Esophagus (tissue), 2 donors: ENCODE measurements around the gene AAK1. TPM values are rescaled to one million over a fixed set of nuclear protein-coding genes. Genes with fewer than 3 reads are reported as not detected.
"Not testable (repeated sequence)": the region's sequence is repeated elsewhere in the genome, so short reads cannot be mapped to it uniquely, and the experiment has no call there.

Experiments used
- H3K27ac ChIP-seq, 2 donors: one replicate each; pipeline ENCODE4 v1.5.1; 2013; ENCODE audit warnings: low read depth in 2 of 2, mild to moderate bottlenecking in 2 of 2, inconsistent platforms in 1 of 2, low read length in 1 of 2, moderate library complexity in 1 of 2
- H3K27me3 ChIP-seq, 2 donors: one replicate each; pipeline ENCODE4 v1.6.1; 2013; ENCODE audit warnings: low read length in 2 of 2, control low read depth in 1 of 2, mild to moderate bottlenecking in 1 of 2; ENCODE audit not compliant: insufficient read depth in 2 of 2, control insufficient read depth in 1 of 2
- H3K36me3 ChIP-seq, 2 donors: one replicate each; pipeline ENCODE4 v1.6.1; 2013; ENCODE audit warnings: low read length in 1 of 2; ENCODE audit not compliant: control insufficient read depth in 2 of 2, insufficient read depth in 2 of 2
- H3K4me1 ChIP-seq, 2 donors: one replicate each; pipeline ENCODE4 v1.6.1; 2013; ENCODE audit warnings: low read length in 1 of 2; ENCODE audit not compliant: control insufficient read depth in 2 of 2, insufficient read depth in 2 of 2
- H3K4me3 ChIP-seq, 2 donors: one replicate each; pipeline ENCODE4 v1.5.1; 2013; ENCODE audit warnings: low read length in 2 of 2, mild to moderate bottlenecking in 2 of 2, low read depth in 1 of 2, moderate library complexity in 1 of 2
- H3K9me3 ChIP-seq, 2 donors: one replicate each; pipeline ENCODE4 v1.6.1; 2013; ENCODE audit warnings: mild to moderate bottlenecking in 2 of 2, low read depth in 1 of 2, low read length in 1 of 2, moderate library complexity in 1 of 2; ENCODE audit not compliant: control insufficient read depth in 2 of 2, insufficient read depth in 1 of 2
- WGBS, 2 donors: extraction: QIAGEN DNeasy Blood & Tissue Kit; methylation state at CpG; one replicate each; pipeline ENCODE4 v1.1.7; 2013; 5-methylcytosine and 5-hydroxymethylcytosine counted together
- polyA plus RNA-seq, 2 donors: library from polyadenylated mRNA; stranded (reverse); fragments of 200-250 nt; gene quantifications; one replicate each; pipeline ENCODE4 v1.2.3, GENCODE V29; 2013
- donor health status: healthy with polysubstance abuse.
- donor health status: Bipolar disorder and iron deficiency.

The AAK1 gene
- polyA plus RNA-seq, 2 donors, result 4.4 to 8.4 TPM

DNA sequence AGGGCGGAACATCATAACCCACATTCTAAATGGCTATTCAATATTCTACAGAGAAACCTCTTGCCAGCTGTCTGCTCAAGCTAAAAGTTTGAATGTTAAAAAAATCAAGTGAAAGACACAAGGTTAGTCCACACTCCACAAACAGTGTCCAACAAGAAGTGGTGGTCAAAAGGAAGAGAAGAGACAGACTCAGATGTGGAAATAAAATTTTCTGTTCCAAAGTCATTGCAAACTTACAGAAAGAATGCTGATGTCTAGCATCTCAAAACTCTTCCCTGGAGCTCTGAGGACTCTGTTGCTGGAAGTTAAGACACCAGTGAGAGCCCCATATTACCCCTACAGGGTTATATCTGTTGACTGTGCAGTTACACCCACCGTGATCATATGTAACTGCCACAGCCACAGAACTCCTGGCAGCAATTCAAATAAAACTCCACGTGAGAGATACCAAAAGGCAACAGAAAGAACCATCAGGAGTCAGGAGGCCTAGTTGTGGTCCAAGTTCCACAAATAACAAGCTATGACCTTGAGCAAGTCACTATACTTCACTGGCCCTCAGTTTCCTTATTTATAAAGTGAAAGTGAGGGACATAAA lies 60.9 kb downstream of the AAK1 start:
- Histone ChIP-seq H3K27ac (no peak overlapping the region), H3K4me1 (peaks cover 2 to 8% of the 10 kb centered on the region in 2 donors)
- WGBS, 2 donors, result 28 to 33% methylated on average over 3 of the region's 3 CpGs

DNA sequence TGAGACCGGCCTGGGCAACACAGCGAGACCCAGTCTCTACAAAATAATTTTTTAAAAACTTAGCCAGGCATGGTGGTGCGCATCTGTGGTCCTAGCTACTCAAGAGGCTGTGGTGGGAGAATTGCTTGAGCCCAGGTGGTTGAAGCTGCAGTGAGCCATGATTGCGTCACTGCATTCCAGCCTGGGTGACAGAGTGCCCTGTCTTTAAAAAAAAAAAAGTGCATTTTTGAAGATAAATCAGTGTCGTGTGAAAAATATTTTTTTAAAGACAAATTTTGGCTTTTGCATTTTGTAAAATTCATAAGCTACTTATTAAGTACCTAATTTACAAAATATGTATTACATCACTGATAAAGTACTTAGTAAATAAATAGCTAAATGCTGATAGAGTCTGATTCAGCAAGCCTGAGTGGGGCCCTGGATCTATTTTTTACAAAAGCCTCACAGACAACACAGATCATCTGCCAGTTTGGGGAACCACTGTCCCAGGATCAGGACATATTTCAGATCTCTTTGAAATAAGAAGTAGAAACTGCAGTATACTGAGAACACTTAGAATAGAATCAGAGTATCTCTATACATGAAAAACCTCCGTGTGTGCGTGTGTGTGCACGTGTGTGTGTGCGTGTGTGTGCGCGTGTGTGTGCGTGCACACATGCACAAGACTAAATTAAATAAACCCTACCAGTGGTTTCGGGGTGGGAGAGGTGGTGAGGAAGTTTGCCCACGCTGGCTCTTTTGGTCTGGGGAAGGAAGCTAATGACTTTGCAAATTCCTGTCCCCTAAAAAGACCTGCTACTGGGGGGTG lies 61.6 kb downstream of the AAK1 start:
- no peak overlapping the region for H3K27ac ChIP-seq
- H3K4me3 ChIP-seq, result no peak overlapping the region
- H3K9me3 ChIP-seq, result no peaks in the 10 kb centered on the region
- H3K36me3 ChIP-seq, result no peaks in the 10 kb centered on the region
- peaks cover 2 to 13% of the 10 kb centered on the region in 2 donors for H3K4me1 ChIP-seq
- WGBS, 2 donors, result 64 to 75% methylated on average over 14 of the region's 14 CpGs
- no peaks in the 10 kb centered on the region for H3K27me3 ChIP-seq

More for the DNA sequence above, 60.9 kb downstream of the AAK1 start:
- no peaks in the 10 kb centered on the region for H3K27me3 ChIP-seq
- H3K9me3 ChIP-seq, result no peaks in the 10 kb centered on the region
- H3K4me3 ChIP-seq, result no peak overlapping the region
- no peaks in the 10 kb centered on the region for H3K36me3 ChIP-seq

DNA sequence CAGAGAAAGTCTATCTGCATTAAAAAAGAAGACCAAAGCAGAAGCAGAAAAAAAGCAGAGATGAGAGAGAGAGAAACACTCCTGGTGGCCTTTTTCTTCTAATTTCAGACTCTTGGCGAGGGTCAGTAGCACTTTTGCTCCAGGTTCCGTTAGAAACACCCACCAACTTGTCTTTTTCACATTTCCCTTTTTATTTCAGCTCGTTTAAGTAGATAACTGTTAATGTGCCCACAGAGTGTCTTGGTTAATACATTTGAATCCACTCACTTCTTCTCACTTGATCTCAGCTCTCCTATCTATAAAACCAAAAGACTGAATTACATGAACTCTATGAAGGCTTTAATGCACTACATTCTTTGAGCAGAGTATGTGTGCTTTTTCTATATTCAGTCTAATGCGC lies 63.1 kb downstream of the AAK1 start:
- Histone ChIP-seq H3K4me1 (peaks cover 0 to 10% of the 10 kb centered on the region in 2 donors), H3K36me3 (no peaks in the 10 kb centered on the region), H3K9me3 (no peaks in the 10 kb centered on the region), H3K27ac (no peak overlapping the region), H3K27me3 (no peaks in the 10 kb centered on the region), H3K4me3 (no peak overlapping the region)
- 89 to 95% methylated on average over 4 of the region's 4 CpGs for WGBS, 2 donors

DNA sequence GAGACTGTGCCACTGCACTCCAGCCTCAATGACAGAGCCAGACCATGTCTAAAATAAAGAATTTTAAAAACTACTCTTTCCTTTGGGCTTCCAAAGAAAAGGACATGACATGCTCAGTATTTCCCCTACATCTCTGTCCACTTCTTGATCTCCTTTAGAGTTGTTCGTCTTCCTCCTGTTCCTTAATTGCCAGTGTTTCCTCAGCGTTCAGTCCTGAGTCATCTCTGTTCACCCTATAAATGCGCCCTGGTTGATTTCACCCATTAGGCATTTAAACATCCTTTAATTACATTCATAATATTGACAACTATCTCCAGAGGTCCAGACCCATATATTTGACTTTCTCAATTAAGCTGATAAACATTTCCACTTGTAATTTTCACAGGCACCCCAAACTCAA lies 64.0 kb downstream of the AAK1 start:
- Histone ChIP-seq H3K9me3 (no peaks in the 10 kb centered on the region), H3K4me1 (peaks cover 0 to 9% of the 10 kb centered on the region in 2 donors), H3K4me3 (no peak overlapping the region), H3K27ac (no peak overlapping the region), H3K27me3 (no peaks in the 10 kb centered on the region), H3K36me3 (no peaks in the 10 kb centered on the region)
- WGBS, 2 donors, result 84 to 88% methylated on average over 3 of the region's 3 CpGs

DNA sequence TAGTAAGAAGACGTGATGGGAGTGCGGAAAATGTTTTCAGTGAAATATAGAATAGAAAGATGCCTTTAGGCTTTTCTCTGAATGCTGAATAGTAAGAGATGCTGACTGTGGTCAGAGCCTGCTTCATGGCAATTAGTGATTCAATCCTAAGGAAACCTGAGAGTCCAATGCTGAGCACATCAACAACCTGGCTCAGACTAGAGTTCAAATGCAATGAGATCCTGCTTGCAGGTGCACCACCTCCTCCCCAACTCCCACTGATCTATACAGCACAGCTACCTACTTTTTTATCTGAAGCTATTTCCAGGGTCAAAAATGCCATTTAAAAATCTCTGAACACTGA lies 65.4 kb downstream of the AAK1 start:
- 76 to 87% methylated on average over 2 of the region's 2 CpGs for WGBS, 2 donors
- Histone ChIP-seq H3K27ac (no peak overlapping the region), H3K36me3 (no peaks in the 10 kb centered on the region), H3K9me3 (no peaks in the 10 kb centered on the region), H3K4me3 (no peak overlapping the region), H3K4me1 (peaks cover 0 to 7% of the 10 kb centered on the region in 2 donors), H3K27me3 (no peaks in the 10 kb centered on the region)

DNA sequence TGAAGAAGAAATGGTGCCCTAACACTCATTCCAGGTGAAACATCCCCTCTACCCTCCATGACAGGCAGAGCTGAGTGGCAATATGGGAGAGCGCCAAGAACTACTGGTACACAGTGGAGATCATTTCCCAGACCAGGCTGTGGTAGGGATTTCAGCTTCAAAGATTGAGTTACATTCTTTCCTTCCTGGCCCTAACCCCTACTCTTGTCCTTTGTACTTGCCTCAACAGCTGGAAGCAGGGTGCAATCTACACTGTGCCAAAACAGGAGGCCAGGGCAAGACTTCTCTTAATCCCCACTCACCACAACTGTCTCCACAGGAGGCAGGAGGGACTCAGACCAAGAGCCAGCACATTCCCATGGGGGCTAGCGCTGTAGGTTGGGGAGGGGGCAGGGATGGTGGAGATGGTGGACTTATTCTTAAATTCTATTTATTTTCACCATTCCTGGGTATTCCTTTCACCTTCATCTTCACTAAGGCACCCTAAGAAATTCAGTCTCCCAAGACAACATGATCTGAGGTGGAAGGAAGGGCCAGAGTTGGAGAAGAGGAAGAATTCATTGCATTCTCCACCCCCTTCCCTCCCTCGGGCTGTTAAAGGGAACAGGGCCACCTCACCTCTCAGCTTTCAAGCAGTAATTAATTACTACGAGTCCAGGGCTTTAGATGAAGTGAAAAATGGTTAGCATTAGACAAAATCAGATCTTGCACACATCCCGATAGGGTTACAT lies 65.9 kb downstream of the AAK1 start:
- H3K27ac ChIP-seq, result no peak overlapping the region
- H3K4me3 ChIP-seq, result no peak overlapping the region
- peaks cover 0 to 5% of the 10 kb centered on the region in 2 donors for H3K4me1 ChIP-seq
- H3K27me3 ChIP-seq, result no peaks in the 10 kb centered on the region
- 62 to 66% methylated on average over 5 of the region's 5 CpGs for WGBS, 2 donors
- H3K36me3 ChIP-seq, result no peaks in the 10 kb centered on the region
- no peaks in the 10 kb centered on the region for H3K9me3 ChIP-seq

DNA sequence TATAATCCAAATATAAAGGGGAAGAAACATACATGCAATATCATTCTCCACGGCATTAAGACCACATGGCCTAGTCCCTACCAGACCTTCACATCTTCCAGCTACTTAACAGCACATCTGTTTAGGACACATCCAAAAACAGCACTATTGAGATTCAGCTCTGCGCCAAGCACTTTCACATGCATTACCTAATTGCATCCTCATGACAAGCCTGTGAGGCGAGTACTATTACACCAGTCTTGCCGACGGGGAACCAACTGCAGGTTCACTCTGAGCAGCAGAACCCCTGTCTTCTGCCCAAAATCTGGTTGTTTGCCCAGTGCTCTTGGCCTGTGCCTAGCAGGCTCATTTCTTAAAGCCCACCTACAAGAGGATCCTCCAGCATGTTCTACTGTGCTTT lies 66.7 kb downstream of the AAK1 start:
- Histone ChIP-seq H3K27ac (no peak overlapping the region), H3K4me1 (peaks cover 0 to 5% of the 10 kb centered on the region in 2 donors), H3K27me3 (no peaks in the 10 kb centered on the region), H3K9me3 (no peaks in the 10 kb centered on the region), H3K36me3 (no peaks in the 10 kb centered on the region), H3K4me3 (no peak overlapping the region)
- WGBS, 2 donors, result 85 to 92% methylated on average over 5 of the region's 5 CpGs

DNA sequence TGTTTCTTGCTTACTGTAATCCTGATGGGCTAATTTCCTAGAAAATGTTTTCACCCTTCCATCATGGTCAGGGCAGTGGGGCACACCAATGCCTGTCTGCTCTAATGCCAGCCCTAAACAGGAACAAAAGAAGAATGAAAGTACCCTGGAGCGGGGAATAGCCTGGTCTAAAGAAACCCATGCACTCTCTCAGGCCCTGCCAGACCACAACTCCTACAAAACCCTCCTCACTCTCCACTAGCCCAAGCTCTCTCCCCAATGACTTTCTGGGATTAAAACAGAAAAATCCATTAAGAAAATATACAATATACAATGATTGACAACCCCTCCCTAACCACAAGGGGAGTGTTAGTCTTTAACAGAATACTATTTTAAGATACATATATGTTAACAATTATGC lies 67.6 kb downstream of the AAK1 start:
- Histone ChIP-seq H3K27ac (no peak overlapping the region), H3K27me3 (no peaks in the 10 kb centered on the region), H3K9me3 (no peaks in the 10 kb centered on the region), H3K4me3 (no peak overlapping the region), H3K4me1 (peaks cover 0 to 5% of the 10 kb centered on the region in 2 donors), H3K36me3 (no peaks in the 10 kb centered on the region)
- WGBS, 2 donors, result 89 to 97% methylated on average over 1 of the region's 1 CpG

DNA sequence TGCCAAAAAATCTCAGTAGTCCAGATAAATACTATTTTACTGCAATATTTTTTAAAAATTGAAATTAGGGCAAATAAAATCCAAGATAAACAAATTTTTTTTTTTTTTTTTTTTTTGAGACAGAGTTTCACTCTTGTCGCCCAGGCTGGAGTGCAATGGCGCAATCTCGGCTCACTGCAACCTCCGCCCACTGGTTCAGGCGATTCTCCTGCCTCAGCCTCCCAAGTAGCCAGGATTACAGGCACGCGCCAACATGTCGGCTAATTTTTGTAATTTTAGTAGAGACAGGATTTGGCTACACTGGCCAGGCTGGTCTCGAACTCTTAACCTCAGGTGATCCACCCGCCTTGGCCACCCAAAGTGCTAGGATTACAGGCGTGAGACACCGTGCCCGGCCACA lies 68.2 kb downstream of the AAK1 start:
- not testable (repeated sequence) for H3K9me3 ChIP-seq, H3K4me3 ChIP-seq, H3K36me3 ChIP-seq, H3K4me1 ChIP-seq, H3K27ac ChIP-seq, H3K27me3 ChIP-seq
- 93 to 95% methylated on average over 13 of the region's 13 CpGs for WGBS, 2 donors
